SK-N-SH treated with all-trans-retinoic acid at 6 μM for 48 hours (cell line): ENCODE data around the gene KRTAP2-4.
"Not testable (repeated sequence)": the region's sequence is repeated elsewhere in the genome, so short reads cannot be mapped to it uniquely, and the experiment has no call there.

Experiments
- ATAC-seq: fragments of 200-7000 bp; cut with Tn5 transposase; 3 replicates; pipeline ENCODE4 v1.9.1; 2020; ENCODE audit warnings: mild to moderate bottlenecking, moderate library complexity
- ARNTL ChIP-seq: fragments of 450-650 bp; formaldehyde crosslinking; IDR thresholded peaks from 2 replicates; pipeline ENCODE4 v1.5.0; 2020; ENCODE audit warnings: low read depth, mild to moderate bottlenecking, moderate library complexity, borderline replicate concordance
- CREB5 ChIP-seq: fragments of 250-450 bp; sonication (Bioruptor Pico); IDR thresholded peaks from 2 replicates; pipeline ENCODE4 v1.5.1; 2020; ENCODE audit warnings: low read depth, mild to moderate bottlenecking, moderate library complexity
- CSRNP3 ChIP-seq: fragments of 250-450 bp; sonication (Bioruptor Pico); IDR thresholded peaks from 2 replicates; pipeline ENCODE4 v1.5.1; 2021; ENCODE audit warnings: mild to moderate bottlenecking, moderate library complexity
- ESRRG ChIP-seq: fragments of 250-450 bp; sonication (Bioruptor Pico); IDR thresholded peaks from 2 replicates; pipeline ENCODE4 v1.6.1; 2021; ENCODE audit warnings: mild to moderate bottlenecking
- GLIS3 ChIP-seq: fragments of 250-450 bp; sonication (Bioruptor Pico); IDR thresholded peaks from 2 replicates; pipeline ENCODE4 v1.5.0; 2020; ENCODE audit warnings: mild to moderate bottlenecking, moderate library complexity
- ISL1 ChIP-seq: fragments of 250-450 bp; sonication (Bioruptor Pico); IDR thresholded peaks from 2 replicates; pipeline ENCODE4 v2.1.2; 2022; ENCODE audit warnings: mild to moderate bottlenecking, moderate library complexity
- OSR1 ChIP-seq: fragments of 250-450 bp; sonication (Bioruptor Pico); IDR thresholded peaks from 2 replicates; pipeline ENCODE4 v1.8.0; 2022; ENCODE audit warnings: moderate library complexity, mild to moderate bottlenecking, inconsistent platforms
- PATZ1 ChIP-seq: fragments of 250-450 bp; sonication (Bioruptor Pico); IDR thresholded peaks from 2 replicates; pipeline ENCODE4 v1.8.0; 2020; ENCODE audit warnings: mild to moderate bottlenecking, moderate library complexity, borderline replicate concordance
- PPARA ChIP-seq: fragments of 250-450 bp; sonication (Bioruptor Pico); IDR thresholded peaks from 2 replicates; pipeline ENCODE4 v1.5.0; 2020; ENCODE audit warnings: mild to moderate bottlenecking, borderline replicate concordance
- RARB ChIP-seq: fragments of 250-450 bp; sonication (Bioruptor Pico); IDR thresholded peaks from 2 replicates; pipeline ENCODE4 v1.8.0; 2021; ENCODE audit warnings: mild to moderate bottlenecking, moderate library complexity
- TCF4 ChIP-seq: fragments of 250-450 bp; sonication (Bioruptor Pico); IDR thresholded peaks from 2 replicates; pipeline ENCODE4 v1.8.0; 2021; ENCODE audit warnings: mild to moderate bottlenecking, moderate library complexity, borderline replicate concordance
- TOX ChIP-seq: fragments of 250-450 bp; sonication (Bioruptor Pico); IDR thresholded peaks from 2 replicates; pipeline ENCODE4 v1.8.0; 2021; ENCODE audit warnings: mild to moderate bottlenecking, moderate library complexity, borderline replicate concordance
- TSHZ2 ChIP-seq: fragments of 250-450 bp; sonication (Bioruptor Pico); IDR thresholded peaks from 2 replicates; pipeline ENCODE4 v1.5.0; 2020; ENCODE audit warnings: mild to moderate bottlenecking, moderate library complexity
- ZC3H10 ChIP-seq: fragments of 250-450 bp; sonication (Bioruptor Pico); IDR thresholded peaks from 2 replicates; pipeline ENCODE4 v1.5.1; 2021; ENCODE audit warnings: mild to moderate bottlenecking, moderate library complexity
- ZFP3 ChIP-seq: fragments of 250-450 bp; sonication (Bioruptor Pico); IDR thresholded peaks from 2 replicates; pipeline ENCODE4 v1.5.0; 2020; ENCODE audit warnings: mild to moderate bottlenecking, moderate library complexity
- ZFP30 ChIP-seq: fragments of 450-650 bp; formaldehyde crosslinking; IDR thresholded peaks from 2 replicates; pipeline ENCODE4 v1.5.0; 2022; ENCODE audit warnings: mild to moderate bottlenecking, moderate library complexity
- ZNF565 ChIP-seq: fragments of 450-650 bp; formaldehyde crosslinking; conservative IDR thresholded peaks from 2 replicates; pipeline ENCODE4 v1.5.0; 2020; ENCODE audit warnings: low read depth, mild to moderate bottlenecking, moderate library complexity
- ZNF70 ChIP-seq: fragments of 450-650 bp; formaldehyde crosslinking; IDR thresholded peaks from 2 replicates; pipeline ENCODE4 v1.5.0; 2020; ENCODE audit warnings: mild to moderate bottlenecking, moderate library complexity
- ZNF8 ChIP-seq: fragments of 450-650 bp; formaldehyde crosslinking; IDR thresholded peaks from 2 replicates; pipeline ENCODE4 v1.5.0; 2020; ENCODE audit warnings: mild to moderate bottlenecking, moderate library complexity

KRTAP2-4 gene

GRCh38 chr17:41058741-41059140, 6.9 kb downstream of the KRTAP2-4 start:
- TF ChIP-seq GLIS3 (CRISPR knock-in tag) (no peak), ZNF565 (no peak), OSR1 (CRISPR knock-in tag) (no peak), ESRRG (no peak), TCF4 (CRISPR knock-in tag) (no peak), ZNF8 (CRISPR knock-in tag) (no peak), CSRNP3 (no peak), ISL1 (no peak), ZFP30 (no peak), PATZ1 (CRISPR knock-in tag) (no peak), RARB (CRISPR knock-in tag) (no peak), ARNTL (no peak), TOX (CRISPR knock-in tag) (no peak), ZFP3 (no peak), ZC3H10 (no peak), CREB5 (CRISPR knock-in tag) (no peak), ZNF70 (CRISPR knock-in tag) (no peak)
- ATAC-seq = no peak

GRCh38 chr17:41057547-41057946, 8.1 kb downstream of the KRTAP2-4 start:
- no peak for ATAC-seq
- TF ChIP-seq ZFP3 = no peak
- TF ChIP-seq ZNF70 (CRISPR knock-in tag) = no peak
- no peak for TF ChIP-seq OSR1 (CRISPR knock-in tag)
- TF ChIP-seq PPARA (CRISPR knock-in tag) = no peak
- TF ChIP-seq TSHZ2 (CRISPR knock-in tag) = no peak
- TF ChIP-seq ZC3H10 = no peak
- no peak for TF ChIP-seq ISL1
- TF ChIP-seq ZFP30 = no peak
- TF ChIP-seq ARNTL = no peak
- TF ChIP-seq ZNF8 (CRISPR knock-in tag) = no peak
- TF ChIP-seq ESRRG = no peak
- TF ChIP-seq TOX (CRISPR knock-in tag) = no peak

GRCh38 chr17:41055130-41055529, 10.5 kb downstream of the KRTAP2-4 start, which contains the start of gene KRTAP2-2:
Gene KRTAP2-2 (minus strand): TSS chr17:41055230. CDS start chr17:41055211, 19 bp downstream.
- ATAC-seq = not testable (repeated sequence)

GRCh38 chr17:41054556-41054955, 11.1 kb downstream of the KRTAP2-4 start:
- ATAC-seq = not testable (repeated sequence)

- no peak for ATAC-seq
These were observed 11.7 kb downstream of the KRTAP2-4 start for GRCh38 chr17:41054025-41054424.

More at GRCh38 chr17:41054025-41054424, 11.7 kb downstream of the KRTAP2-4 start:
- TF ChIP-seq TOX (CRISPR knock-in tag) (no peak), ZFP3 (no peak), ESRRG (no peak), ARNTL (no peak), TSHZ2 (CRISPR knock-in tag) (no peak), PPARA (CRISPR knock-in tag) (no peak), OSR1 (CRISPR knock-in tag) (no peak), ISL1 (no peak)
